Left ventricle myocardium superior (tissue), 1 donor: ENCODE measurements around the gene DAZAP1. TPM values are rescaled to one million over a fixed set of nuclear protein-coding genes. Genes with fewer than 3 reads are reported as not detected.

ENCODE experiments used
- ATAC-seq: fragments of 200-7000 bp; cut with Tn5 transposase; one replicate; pipeline ENCODE4 v1.9.1; 2020; ENCODE audit warnings: mild to moderate bottlenecking, moderate library complexity
- DNase-seq: peaks from one replicate; pipeline ENCODE4 v3.0.0-alpha.2; 2020
- intact Hi-C: fragments of 100-400 bp; cut with micrococcal nuclease; formaldehyde crosslinking; loops from one replicate; pipeline ENCODE4 v1.11.0; 2022
- total RNA-seq: library from RNA; stranded (reverse); fragmentation: NEBNext Ultra II Directional; extraction: Animal tissue kit (Norgen Biotek cat#: 25700); gene quantifications from one replicate; pipeline ENCODE4 v1.2.1, GENCODE V29; 2021
- donor health status: DM: no; HTN: yes; CAD: no; lungs with severe emphysema.

DAZAP1 gene
- total RNA-seq, 1 donor from 2014 or later, result 96.7 TPM

DNA sequence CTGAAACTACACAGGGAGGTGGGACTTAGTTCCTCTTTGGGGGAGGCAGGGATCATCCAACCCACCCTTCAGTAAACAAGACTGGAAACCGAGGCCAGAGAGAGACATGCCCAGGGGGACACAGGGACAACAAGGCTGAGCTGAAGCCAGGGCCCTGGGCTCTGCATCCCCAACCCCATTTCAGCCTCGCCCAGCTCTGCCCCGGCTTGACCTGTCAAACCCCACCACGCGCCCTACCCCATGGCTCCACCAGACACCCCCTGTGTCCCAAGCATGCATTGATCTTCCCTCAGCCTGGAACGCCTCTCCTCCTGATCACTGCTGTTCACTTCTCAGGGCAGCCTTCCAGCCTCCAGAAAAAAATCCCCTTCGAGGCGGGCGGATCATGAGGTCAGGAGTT is 40.6 kb downstream of the DAZAP1 start:
- DNase-seq (no peak), ATAC-seq (no peak)
- intact Hi-C loops, result no loop called here

DNA sequence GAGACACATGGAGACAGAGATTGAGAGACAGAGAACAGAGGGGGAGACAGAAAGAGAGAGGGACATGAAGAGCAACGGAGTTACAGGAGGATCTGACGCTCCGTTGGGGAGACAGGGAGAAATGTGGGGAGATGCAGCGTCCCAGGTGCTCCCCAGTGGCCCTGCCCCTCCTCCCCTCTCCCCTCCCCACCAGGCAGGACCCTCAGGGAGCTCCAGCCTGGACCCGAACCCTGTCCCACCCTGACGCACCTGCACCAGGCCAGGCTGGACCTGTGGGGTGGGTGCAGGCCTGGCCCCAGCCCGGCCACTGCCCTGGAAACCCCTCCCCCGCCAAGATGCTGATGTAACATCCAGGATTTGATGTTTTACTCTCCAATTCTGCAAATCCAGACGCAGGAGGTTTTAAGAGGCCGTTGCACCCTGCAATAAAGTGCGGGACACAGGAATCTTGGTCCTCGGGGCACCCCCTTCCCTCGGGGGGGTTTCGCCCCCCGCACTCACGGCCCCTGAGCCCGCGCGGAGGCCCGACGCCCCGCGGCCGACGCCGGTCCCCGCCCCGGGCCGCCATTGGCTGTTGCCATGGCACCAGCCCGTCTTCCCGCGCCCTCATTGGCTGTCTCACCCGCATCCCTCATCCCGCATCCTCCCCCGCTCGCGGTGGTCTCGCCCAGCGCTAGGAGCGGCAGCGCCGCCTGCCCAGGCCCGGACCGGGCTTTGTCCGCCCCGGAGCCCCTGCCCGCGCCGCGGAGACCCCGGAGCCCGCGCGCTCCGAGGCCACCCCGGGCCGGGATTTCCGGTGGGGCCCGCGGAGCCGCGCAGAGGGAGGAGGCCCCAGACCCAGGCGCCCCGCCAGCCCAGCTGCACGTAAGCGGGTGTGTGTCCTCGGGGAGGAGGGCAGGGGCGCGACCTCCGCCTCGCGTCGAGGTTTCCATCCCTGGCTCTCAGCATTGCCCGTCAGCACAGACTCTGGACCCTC is 42.4 kb downstream of the DAZAP1 start, which contains the start of gene APC2:
Gene APC2 (plus strand): TSS at position 655 of the 976 bp plus-strand sequence. CDS start 2,881 bp downstream, outside the sequence.
- ATAC-seq (no peak), DNase-seq (peak; percentile 33)
- intact Hi-C loops, result no loop called here

DNA sequence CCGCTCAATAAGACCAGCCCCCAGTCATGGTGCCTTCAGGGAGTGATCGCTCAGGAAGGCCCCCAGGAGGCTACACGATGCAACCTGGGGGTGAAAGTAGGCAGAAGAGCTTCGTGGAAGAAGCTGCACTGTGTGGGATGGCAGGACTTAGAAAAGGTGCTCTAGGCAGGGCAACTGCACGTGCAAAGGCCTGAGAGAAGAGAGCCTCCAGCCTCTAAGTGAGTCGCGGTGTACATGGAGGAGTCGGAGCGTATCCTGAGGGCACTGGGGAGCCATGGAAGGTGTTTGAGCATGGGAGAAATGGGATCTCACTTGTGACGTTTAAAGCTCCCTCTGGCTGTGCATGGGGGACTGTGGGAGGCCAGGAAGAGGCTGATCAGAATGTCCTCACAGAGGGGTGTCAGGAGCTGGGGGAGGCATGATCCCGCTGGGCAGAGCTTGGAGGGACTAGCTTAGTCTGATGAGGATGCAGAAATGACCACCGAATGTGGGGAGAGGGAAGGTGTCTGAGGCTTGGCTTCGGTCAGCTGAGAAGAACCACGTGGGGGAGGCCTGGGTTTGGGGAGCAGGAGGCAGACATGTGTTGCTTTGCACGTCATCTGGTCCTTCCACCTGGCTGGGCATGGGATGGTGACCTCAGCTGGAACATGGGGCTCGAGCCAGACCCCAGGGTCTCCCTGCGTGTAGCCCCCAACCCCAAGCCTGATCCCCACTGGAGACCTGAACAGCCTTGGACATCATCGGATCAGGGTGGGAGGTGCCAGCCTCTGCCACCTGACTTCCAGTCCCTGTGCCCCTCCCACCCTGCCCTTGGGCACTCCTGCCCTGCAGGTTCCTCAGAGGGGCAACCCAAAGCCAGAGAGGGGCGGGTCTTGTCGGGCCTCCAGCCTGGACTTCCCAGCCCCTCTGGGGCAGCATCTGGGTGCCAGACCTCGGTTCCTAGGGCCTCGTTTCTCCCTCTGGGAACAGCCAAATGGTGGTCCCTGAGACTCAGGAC is 43.6 kb downstream of the DAZAP1 start:
- ATAC-seq, result no peak
- DNase-seq, result no peak
- intact Hi-C loops, result no loop called here

DNA sequence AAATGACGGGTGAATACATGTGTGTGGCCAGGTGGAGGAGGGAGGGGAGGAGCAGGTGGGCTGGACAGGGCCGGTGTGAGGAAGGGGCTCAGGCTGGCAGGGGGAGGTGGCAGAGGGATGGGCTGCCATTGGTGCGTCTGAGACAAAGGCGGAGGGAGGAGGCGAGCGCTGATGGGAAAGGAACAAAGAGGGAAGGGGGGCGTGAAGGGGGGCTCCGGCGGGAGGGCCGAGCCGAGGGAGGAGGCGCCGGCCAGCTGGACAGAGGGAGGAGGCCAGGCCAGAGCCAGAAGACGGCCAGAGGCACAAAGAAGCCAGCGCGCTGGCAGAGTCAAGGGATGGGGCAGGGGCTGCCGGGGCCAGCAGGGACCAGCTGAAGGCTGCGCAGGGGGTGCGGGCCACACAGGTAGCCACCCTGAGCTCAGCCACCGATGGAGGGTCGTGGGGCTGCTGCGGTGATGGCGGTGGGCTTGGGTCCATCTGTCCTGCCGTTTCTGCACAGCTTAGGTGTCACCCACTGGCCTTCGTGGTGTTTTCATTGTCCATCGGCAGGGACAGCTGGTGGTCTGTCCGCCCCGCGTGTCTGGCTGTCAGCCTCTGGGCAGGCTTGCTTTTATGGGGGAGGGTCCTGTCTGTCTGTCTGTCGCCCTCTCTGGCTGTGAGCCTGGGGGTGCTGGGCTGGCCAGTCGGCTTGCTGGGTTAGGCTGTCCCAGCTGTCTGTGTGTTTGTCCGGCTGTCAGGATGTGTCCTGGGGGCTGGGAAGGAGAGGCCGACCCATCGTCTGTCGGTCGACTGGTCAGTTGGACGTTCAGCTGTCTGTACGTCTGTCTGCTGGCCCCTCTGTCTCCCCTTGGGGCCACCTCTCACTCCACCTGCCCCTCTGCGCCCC is 44.8 kb downstream of the DAZAP1 start:
- intact Hi-C loops, result no loop called here
- ATAC-seq, result no peak
- peak; percentile 7 for DNase-seq

DNA sequence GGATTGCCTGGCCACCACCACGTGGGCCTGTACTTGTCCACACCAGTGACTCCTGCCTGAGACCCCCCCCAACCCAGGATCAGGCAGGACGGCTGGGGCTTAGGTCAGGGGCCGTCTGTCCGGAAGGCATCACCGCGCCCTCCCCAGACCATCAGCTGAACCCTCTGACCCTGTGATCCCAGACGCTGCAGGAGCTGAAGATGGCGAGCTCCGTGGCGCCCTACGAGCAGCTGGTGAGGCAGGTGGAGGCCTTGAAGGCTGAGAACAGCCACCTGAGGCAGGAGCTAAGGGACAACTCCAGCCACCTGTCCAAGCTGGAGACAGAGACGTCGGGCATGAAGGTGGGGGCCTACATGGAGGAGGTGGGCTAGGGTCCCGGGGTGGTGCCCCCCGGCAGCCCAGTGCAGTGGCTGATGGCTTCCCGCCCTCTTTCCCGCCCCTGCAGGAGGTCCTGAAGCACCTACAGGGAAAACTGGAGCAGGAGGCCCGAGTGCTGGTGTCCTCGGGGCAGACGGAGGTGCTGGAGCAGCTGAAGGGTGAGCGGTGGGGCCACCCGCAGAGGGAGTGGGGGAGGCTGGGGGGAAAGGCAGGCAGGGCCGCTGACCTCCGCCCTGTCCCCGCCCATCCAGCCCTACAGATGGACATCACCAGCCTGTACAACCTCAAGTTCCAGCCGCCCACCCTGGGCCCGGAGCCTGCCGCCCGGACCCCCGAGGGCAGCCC is 45.6 kb downstream of the DAZAP1 start:
- DNase-seq (peak; percentile 23), ATAC-seq (no peak)

DNA sequence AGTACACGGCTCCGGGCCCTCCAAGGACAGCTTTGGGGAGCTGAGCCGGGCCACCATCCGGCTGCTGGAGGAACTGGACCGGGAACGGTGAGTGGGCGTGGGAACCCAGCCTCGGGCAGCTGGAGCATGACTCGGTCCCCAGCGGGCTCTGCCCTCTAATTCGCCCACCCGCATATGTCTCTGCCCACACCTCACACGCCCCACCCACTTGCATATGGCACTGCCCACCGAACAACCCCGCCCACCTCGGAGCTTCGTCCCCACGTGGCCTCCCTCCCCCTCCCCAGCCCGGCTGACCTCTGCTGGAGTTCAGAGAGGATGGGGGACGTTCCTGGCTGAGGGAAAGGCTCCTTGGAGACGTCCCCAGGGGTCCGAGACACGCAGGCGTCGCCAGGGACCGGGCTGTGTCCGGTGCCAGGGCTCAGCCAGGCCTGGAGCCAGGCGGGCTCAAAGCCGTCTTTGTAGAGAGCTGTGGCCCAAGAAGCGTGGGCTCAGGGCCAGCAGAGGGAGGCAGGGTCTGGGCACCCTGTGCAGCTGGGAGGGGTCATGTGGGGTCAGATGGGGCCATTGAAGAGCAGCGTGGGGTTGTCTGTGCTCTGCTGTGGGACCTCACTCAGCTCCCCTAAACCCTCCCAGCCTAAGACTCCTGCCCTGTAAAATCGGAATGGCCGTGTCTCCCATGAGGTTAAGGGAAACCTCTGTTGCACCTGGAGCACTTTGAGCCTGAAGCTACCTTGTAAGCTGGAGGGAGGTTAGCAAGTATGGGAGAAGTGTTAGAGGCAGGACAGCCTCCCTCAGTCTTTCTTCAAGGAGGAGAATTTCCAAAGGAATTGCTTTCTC is 46.4 kb downstream of the DAZAP1 start:
- intact Hi-C loops, result no loop called here
- ATAC-seq (peak; percentile 41), DNase-seq (peak; percentile 58)

More for the DNA sequence above, 45.6 kb downstream of the DAZAP1 start:
- intact Hi-C loops, result no loop called here

DNA sequence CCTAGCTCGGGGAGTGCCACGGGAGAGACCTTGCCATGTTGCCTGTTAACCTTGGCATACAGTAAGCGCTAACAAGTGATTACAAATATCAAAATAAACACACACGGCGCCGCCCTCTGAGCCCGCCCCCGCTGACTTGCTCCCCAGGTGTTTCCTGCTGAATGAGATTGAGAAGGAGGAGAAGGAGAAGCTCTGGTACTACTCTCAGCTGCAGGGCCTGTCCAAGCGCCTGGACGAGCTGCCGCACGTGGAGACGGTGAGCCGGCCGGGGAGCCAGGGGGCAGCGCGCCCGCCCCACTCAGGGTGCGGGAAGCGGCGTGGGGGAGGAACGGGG is 47.6 kb downstream of the DAZAP1 start:
- intact Hi-C loops, result no loop called here
- DNase-seq, result peak; percentile 24
- ATAC-seq, result no peak

DNA sequence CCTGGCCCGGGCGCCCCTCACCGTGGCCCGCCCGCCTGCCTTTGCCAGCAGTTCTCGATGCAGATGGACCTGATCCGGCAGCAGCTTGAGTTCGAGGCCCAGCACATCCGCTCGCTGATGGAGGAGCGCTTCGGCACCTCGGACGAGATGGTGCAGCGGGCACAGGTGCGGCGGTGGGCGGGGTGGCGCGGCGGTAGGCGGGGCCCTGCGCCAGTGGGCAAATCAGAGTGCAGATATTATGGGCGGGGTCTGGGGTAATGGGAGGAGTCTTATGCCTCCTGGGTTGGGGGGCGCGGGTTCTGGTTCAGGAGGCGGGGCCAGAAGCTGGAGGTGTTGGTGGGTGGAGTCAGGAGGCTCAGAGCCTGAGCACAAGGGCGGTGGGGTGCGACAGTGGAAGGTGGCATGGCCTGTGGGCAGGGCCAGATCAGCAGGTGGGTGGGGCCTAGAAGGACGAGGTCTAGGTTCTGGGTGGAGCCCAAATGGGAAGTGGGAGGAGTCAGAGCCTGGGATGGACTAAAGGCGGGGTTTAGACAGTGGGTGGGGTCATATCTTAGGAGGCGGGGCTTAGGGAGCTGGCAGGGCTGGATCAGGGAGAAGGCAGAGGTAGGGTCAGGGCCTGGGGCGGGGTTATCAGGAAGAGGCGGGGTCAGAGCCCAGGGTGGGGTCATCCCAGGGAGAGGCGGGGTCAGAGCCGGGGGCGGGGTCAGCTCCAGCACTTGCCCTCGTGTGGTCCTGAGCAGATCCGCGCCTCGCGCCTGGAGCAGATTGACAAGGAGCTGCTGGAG is 48.1 kb downstream of the DAZAP1 start:
- ATAC-seq, result peak; percentile 34
- DNase-seq, result peak; percentile 37
- intact Hi-C loops, result no loop called here

DNA sequence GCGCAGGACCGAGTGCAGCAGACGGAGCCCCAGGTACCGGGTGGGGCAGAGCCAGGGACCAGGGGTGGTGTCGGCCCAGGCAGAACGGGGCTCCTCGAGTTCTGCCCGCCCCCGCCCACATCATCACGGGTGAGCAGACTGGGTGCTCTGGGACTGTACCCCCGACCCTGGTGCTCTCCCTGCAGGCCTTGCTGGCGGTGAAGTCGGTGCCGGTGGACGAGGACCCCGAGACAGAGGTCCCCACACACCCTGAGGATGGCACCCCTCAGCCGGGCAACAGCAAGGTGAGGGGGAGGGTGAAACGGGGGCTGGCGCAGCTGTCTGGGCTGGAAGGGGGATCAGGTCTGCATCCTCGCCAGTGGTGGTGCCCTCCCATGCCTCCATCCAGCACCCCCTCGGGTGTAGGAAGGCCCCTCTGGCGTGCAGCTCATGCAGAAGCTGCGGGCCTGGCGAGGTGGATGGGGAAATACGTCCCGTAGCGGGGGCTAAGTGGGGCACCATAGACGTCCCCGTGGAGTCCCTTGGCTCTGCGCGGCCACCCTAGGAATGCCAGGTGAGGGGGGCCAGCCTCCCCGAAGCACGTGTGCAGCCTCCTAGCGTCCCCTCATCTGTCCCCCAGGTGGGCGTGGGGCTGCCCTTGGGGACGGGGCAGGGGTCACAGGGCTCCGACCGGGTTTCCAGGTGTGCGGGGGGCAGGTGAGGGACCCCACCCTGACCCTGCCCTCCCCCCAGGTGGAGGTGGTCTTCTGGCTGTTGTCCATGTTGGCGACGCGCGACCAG is 48.9 kb downstream of the DAZAP1 start:
- intact Hi-C loops, result no loop called here
- DNase-seq (no peak), ATAC-seq (no peak)

DNA sequence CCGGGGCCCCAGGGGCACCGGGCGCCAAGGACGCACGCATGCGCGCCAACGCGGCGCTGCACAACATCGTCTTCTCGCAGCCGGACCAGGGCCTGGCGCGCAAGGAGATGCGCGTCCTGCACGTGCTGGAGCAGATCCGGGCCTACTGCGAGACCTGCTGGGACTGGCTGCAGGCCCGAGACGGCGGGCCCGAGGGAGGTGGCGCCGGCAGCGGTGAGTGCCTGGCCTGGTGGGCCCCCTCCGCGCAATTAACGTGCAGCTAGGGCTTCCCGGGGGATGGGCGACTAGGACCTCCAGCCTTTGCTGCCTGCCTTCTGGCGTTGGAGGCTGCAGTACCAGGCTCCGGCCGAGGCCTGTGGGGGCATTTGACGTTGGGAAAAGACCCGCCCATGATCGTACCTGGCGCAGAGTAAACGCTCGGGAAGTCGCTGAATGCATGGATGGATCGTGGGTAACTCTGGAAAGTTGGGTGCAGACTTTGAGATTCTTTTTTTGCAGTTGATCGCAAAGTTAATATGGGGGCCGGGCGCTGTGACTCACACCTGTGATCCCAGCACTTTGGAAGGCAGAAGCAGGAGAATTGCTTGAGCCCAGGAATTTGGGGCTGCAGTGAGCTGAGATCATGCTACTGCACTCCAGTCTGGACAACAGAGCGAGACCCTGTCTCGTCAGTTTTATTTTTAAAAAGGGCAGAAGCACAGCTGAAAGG is 49.8 kb downstream of the DAZAP1 start:
- intact Hi-C loops, result no loop called here
- DNase-seq, result peak; percentile 35
- no peak for ATAC-seq

DNA sequence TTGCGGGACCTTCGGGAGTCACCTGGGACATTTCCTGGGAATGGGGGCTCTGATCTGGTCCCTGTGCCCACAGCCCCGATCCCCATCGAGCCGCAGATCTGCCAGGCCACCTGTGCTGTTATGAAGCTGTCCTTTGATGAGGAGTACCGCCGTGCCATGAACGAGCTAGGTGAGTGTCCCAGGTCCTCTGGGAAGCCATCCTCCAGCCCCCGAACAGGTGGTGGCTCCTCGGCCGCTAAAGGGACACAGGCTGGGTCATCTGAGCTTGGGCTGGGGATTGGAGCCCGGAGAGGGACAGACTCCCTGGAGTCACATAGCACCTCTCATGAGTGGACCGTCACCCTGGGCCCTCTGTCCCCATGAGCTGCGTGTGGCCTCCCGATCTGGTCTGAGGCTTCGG is 50.5 kb downstream of the DAZAP1 start:
- intact Hi-C loops, result no loop called here
- DNase-seq, result no peak
- ATAC-seq, result no peak

DNA sequence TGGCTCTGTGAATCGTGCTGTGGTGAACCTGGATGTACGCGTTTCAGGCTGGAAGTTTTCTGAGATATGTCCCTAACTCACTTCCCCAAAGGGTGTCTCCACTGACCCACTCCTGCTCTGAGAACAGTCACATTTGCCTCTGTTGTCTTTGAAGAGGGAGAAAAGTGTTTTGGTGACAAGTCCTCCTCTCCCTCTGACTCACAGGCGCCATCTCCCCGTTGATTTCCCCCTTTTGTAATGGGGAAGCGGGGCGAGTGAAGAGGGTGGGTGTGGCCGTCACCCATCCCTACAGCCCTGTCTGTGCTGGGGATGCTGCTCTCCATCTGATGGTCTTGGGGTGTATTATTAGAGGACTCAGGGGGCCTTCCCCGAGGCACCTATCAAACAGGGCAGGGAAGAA is 52.1 kb downstream of the DAZAP1 start:
- DNase-seq, result no peak
- no peak for ATAC-seq
- intact Hi-C loops, result no loop called here

DNA sequence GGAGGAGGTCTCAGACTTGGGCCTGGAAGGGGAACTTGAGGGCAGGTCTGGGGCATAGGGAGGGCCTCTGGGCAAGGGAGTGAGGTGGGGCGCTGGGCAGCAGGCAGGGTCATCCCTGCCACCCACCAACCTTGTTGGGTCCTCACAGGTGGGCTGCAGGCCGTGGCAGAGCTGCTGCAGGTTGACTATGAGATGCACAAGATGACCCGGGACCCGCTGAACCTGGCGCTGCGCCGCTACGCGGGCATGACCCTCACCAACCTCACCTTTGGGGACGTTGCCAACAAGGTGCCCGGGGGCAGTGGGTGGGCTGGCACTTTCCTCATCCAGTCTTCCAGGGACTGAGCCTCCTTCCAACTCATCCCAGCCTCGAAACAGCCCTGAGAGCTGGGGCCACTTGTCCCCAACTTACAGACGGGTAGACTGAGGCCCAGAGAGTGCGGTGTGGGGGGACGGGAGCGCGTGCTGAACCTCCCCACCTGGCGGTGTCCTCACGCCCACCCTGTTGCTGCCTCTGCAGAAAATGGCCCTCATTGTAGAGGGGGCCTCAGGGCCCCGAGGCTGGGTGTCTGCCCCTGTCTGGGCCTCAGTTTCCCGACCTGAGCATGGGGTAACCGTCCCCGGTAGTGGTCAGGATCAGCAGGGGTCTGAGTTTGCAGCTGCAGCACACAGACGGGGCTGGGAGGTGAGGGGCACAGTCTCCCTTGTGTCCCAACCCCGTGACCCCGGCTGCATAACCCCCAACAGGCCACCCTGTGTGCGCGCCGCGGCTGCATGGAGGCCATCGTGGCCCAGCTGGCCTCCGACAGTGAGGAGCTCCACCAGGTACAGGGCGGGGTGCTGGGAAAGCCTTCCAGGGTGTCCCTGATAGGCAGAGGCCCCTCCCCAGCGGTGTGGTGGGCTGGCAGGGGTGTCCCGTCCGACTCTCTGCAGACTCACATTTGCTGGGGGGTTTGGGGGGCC is 52.9 kb downstream of the DAZAP1 start:
- no peak for DNase-seq
- no peak for ATAC-seq
- intact Hi-C loops, result no loop called here

DNA sequence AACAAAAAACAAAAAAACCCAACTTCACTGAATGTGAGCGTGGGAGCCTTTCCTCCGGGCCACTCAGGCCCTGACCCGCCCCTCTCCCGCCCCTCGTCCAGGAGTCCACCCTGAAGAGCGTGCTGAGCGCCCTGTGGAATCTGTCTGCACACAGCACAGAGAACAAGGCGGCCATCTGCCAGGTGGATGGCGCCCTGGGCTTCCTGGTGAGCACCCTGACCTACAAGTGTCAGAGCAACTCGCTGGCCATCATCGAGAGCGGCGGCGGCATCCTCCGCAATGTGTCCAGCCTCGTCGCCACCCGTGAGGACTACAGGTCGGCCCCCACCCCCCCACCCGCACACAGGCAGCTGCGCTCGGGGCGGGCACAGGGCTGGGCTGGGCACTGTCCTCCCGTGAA is 54.5 kb downstream of the DAZAP1 start:
- ATAC-seq (no peak), DNase-seq (no peak)
- intact Hi-C loops, result no loop called here
